ENCODE results near the gene EIF3D.

- TF ChIP-seq CTCF (conservative IDR thresholded peaks at IDR 0.05) (no peak), ZFX (IDR thresholded peaks at IDR 0.05) (no peak)
Observed at GRCh38 chr22:36563444-36563843, 34.5 kb upstream of the EIF3D start.
